SW 1271 (cell line): ENCODE results near the gene PRKRA.
"Not testable (repeated sequence)": the region's sequence is repeated elsewhere in the genome, so short reads cannot be mapped to it uniquely, and the experiment has no call there.

Experiments used
- DNase-seq, 2 experiments: peaks; one replicate each; lab custom pipeline; 2025; lab: John Stamatoyannopoulos, UW

PRKRA gene

GRCh38 chr2:178413472-178414265 lies 37.3 kb downstream of the PRKRA start:
- no peak for DNase-seq

GRCh38 chr2:178412453-178412852 lies 38.5 kb downstream of the PRKRA start:
- not testable (repeated sequence) for DNase-seq

- no peak for DNase-seq
Observed at GRCh38 chr2:178412047-178412446, 38.9 kb downstream of the PRKRA start.

- DNase-seq = no peak
Observed at GRCh38 chr2:178409261-178409660, 41.7 kb downstream of the PRKRA start.

GRCh38 chr2:178404368-178404767 lies 46.6 kb downstream of the PRKRA start:
- peak in 1 of 2 experiments; percentile 32 for DNase-seq

GRCh38 chr2:178403671-178404306 lies 47.2 kb downstream of the PRKRA start:
- no peak for DNase-seq

- no peak for DNase-seq
Observed at GRCh38 chr2:178401994-178402437, 49.0 kb downstream of the PRKRA start.

- peak in 1 of 2 experiments; percentile 42 for DNase-seq
Observed at GRCh38 chr2:178397002-178397605, 53.9 kb downstream of the PRKRA start.

GRCh38 chr2:178395941-178396570 lies 54.9 kb downstream of the PRKRA start:
- no peak for DNase-seq

- no peak for DNase-seq
Observed at GRCh38 chr2:178395295-178395694, 55.7 kb downstream of the PRKRA start.

GRCh38 chr2:178394859-178395258 lies 56.1 kb downstream of the PRKRA start:
- no peak for DNase-seq

GRCh38 chr2:178392215-178392614 lies 58.8 kb downstream of the PRKRA start:
- no peak for DNase-seq

GRCh38 chr2:178391701-178392100 lies 59.3 kb downstream of the PRKRA start:
- no peak for DNase-seq

GRCh38 chr2:178388287-178388686 lies 62.7 kb downstream of the PRKRA start:
- no peak for DNase-seq

GRCh38 chr2:178386986-178387597 lies 63.9 kb downstream of the PRKRA start:
- DNase-seq = no peak

GRCh38 chr2:178385595-178386148 lies 65.3 kb downstream of the PRKRA start:
- no peak for DNase-seq

- no peak for DNase-seq
Observed at GRCh38 chr2:178383718-178384117, 67.3 kb downstream of the PRKRA start.
